ENCODE results near the gene MMRN2.
"Not testable (repeated sequence)": the region's sequence is repeated elsewhere in the genome, so short reads cannot be mapped to it uniquely, and the experiment has no call there.

Gene MMRN2

DNA sequence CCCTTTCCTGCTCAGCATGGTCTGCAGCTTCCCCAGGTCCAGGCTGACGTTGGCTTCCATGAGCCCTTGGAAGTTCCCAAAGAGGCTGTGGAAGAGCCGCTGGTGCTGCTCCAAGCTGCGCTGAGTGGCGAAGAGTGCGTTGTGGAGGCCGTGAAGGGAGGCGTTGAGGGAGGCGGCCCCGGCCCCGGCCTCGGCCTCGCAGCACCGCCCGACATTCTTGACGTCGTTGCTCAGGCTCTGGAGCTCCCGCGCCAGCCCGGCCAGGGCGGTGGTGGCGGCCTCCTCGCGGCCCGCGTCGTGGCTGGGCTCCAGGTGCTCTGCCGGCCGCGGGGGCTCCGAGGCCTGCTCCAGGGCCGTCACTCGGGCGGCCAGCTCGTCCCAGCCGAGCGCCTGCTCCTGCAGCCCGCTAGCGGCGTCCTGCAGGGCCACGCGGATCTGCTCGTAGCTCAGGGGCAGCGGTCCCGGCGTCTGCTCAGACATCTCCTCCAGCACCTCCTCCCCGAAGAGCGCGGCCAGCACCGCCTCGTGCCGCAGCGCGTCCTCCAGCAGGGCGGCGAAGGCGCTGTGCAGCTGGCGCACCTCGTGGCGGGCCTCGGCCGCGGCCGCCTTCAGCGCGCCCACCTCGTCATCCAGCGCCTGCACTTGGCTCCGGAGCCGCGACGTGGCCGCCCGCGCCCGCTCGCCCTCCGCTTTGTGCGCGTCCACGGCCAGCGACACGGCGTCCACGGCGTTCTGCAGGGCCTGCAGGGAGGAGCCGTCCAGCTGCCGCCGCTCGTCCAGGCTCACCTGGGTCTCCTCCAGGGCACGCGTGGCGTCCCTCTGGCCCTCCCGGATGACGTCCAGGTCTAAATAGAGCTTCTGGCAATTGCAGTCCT is 14.7 kb downstream of the MMRN2 start:
- DNase-seq (ENCODE audit: low read depth in 2 of 2, low spot score in 1 of 2) = no peak

DNA sequence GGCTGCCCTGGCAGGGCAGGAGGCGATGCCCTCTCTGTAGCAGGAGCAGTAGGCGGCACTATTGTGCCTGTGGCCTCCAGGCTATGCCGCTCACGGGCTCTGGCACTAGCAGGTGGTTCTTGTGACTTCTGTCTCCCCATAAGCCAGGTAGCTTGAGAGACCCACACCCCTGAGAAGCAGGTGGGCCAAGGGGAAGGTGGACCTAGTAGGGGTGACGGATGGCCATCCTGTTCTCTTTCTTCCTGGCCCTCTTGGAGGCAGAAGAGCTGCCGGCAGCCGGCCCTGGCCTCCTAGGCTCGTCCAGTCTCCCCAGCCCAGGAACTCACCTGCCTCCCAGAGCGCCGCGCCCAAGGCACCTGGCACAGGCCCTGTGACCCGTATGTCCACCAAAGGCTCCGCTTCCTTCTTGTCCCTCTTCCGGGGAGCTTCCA is 15.4 kb downstream of the MMRN2 start:
- no peak for DNase-seq (ENCODE audit: low read depth in 2 of 2, low spot score in 1 of 2)

DNA sequence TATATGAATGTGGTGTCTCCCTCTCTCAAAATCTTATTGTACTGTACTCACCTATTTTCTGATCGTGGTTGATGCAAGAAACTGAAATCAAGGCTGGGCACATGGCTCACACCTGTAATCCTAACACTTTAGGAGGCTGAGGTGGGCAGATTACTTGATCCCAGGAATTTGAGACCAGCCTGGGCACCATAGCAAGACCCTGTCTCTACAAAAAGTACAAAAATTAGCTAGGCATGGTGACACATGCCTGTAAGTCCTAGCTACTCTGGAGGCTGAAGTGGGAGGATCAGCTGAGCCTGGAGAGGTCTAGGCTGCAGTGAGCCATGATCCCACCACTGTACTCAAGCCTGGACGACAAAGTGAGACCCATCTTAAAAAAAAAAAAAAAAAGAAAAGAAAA is 16.0 kb downstream of the MMRN2 start:
- DNase-seq (ENCODE audit: low read depth in 2 of 2, low spot score in 1 of 2) = no peak

DNA sequence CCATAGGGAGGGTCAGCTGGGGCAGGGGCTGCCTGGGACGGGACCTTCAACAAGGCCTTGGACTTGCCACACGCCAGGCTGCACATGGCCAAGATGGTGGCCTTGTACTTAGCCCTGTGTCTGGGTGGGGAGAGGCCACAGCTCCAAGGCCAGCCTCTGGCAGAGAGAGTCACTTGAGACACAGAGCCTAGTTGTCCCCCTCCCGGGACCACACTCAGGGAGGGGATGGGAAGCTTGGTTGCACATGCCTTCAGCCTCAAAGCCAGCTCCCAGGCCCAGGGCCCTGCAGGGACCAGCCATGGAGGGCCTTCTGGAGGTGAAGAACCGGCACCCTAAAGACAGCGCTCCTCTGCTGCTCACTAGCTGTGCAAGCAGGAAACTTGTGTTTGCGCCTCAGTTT is 16.7 kb downstream of the MMRN2 start:
- DNase-seq (ENCODE audit: low read depth in 2 of 2, low spot score in 1 of 2) = no peak

DNA sequence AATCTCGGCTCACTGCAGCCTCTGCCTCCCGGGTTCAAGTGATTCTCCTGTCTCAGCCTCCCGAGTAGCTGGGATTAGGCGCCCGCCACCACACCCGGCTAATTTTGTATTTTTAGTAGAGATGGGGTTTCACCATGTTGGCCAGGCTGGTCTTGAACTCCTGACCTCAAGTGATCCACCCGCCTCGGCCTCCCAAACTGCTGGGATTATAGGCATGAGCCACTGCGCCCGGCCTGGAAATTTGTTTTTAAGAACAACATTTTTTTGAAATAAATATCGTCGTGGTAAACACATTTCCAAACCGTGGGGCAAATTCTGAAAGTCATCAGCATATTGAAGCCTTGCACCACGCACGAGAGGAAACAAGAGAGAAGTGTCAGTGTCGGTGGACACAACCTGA is 17.3 kb downstream of the MMRN2 start:
- DNase-seq (ENCODE audit: low read depth in 2 of 2, low spot score in 1 of 2) = not testable (repeated sequence)

DNA sequence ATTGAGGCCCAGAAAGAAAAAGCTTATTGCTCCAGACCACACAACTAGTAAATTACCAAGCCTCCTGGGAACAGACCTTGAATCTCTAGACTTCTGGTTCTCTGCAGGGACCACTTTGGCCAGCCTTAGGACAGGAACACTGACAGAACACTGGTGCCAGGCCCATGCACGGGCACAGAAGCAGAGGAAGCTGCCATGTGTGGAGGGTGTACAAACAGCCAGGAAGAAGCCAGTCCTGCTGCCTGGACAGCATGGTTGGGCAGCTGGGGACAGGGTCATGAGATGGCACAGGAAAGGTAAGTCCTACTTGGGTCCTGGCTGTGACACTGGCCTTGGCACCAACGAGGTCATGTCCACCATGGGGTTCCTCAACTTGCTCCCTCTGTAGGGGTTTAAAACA is 19.2 kb downstream of the MMRN2 start:
- no peak for DNase-seq (ENCODE audit: low read depth in 2 of 2, low spot score in 1 of 2)

DNA sequence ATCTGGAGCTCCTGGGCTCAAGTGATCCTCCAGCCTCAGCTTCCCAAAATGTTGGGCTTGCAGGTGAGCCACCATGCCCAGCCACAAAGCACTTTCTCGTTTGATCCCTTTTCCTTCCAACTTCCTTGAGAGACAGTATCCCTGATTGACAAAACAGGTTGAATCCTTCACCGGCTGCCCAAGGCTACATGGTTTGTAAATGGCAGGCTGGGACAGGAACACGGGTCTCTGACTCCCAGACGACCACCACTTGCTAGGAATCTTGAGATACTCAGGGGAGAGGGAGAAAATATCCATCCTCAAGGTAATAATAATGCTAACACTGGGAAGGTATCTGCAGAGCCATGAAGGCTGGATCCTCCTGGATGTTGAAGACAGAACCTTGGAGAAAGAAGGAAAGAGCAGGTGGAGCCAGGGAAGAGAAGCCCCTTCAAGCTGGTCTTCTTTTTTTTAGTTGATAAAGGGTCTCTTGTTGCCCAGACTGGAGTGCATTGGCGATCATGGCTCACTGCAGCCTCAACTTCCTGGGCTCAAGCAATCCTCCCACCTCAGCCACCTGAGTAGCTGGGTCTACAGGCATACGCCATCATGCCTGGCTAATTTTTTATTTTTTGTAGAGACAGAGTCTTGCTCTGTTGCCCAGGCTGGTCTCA is 19.8 kb downstream of the MMRN2 start:
- no peak for DNase-seq (ENCODE audit: low read depth in 2 of 2, low spot score in 1 of 2)

DNA sequence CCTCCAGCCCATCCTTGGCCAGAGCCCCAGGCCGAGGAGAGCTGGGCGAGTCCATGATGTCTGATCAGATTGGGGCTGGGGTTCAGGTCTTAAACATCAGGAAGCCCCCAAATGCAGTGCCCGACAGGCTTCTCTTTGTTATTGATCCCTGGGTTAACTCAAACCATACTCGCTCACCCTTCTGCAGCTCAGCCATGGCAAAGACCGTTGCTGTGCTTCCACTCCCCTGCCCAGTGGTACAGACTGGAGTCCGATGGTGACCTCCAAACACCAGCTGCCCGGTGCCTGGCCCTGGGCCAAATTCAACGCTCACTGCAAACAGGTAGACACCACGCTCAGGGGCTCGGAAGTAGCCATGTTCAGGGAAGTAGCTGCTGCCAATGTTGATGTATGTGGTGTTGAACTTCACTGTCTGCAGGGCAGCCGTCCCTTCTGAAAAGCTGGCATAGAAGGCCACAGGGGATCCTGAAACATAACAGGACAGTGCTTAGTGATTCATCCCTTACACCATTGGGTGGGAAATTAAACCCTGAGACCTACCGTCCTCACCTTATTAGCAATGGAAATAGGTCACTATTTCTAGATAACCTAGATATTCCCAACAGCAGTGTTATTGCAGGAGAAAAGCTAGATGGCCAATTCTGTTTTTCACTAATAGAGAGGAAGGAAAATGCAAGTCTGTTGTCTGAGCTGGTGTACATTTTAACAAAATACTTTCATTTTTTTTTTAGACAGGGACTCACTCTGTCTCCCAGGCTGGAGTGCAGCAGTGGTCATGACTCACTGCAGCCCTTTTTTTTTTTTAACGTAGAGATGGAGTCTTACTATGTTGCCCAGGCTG is 20.5 kb downstream of the MMRN2 start:
- no peak for DNase-seq (ENCODE audit: low read depth in 2 of 2, low spot score in 1 of 2)

DNA sequence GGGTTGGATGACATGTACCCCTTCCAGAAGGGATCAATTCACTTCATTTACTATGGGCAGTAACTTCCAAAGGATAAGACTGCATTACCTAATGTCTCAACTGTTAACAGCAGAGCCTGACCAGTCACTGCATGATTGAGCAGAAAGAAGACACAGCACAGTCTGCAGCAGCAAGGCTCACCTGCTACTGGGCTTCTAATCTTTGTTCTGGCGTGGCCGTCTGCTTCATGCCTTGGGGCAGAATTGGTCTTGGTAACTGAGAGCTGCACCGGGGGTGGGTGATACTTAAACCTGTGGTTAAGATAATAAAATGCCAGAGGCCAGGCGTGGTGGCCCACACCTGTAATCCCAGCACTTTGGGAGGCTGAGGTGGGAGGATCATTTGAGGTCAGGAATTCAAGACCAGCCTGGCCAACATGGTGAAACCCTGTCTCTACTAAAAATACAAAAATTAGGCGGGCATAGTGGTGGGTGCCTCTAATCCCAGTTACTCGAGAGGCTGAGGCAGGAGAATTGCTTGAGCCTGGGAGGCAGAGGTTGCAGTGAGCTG is 23.2 kb downstream of the MMRN2 start:
- DNase-seq (ENCODE audit: low read depth in 2 of 2, low spot score in 1 of 2) = not testable (repeated sequence)

DNA sequence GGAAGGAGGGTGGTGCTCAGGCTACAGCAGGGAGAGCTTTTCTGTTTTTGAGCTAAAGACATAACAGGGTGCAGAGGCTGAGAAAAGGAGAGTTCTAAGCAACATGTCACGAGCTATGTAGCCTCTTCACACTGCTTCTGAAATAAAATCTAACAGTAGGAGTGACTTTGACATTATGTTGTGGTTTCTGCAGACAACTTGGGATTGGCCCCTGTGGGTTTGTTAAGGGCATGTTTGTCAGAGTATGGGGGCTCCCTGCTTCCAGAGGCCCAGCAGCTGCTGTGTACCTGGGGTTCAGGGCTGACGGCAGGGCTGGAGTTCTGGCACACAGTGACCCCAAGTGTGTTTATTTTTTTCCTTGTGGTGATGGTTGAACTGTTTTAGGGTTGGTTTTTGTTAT is 24.7 kb downstream of the MMRN2 start:
- no peak for DNase-seq (ENCODE audit: low read depth in 2 of 2, low spot score in 1 of 2)

DNA sequence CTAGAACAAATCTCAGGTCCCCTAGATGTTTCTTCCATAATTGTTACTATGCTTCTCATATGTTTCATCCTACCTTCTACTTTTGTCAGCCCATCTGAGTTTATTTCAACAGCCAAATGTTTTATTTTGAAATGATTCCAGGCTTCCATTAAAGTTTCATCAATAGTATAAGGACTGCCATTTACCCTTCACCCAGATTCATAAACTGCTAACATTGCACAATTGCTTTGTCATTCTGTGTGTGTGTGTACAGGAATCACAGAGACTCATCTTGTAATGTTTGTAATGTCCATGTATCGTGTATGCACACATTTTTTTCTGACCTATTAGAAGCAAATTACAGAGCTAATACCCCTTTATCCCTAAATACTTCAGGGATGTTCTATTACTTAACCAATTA is 25.5 kb downstream of the MMRN2 start:
- DNase-seq (ENCODE audit: low read depth in 2 of 2, low spot score in 1 of 2) = no peak

DNA sequence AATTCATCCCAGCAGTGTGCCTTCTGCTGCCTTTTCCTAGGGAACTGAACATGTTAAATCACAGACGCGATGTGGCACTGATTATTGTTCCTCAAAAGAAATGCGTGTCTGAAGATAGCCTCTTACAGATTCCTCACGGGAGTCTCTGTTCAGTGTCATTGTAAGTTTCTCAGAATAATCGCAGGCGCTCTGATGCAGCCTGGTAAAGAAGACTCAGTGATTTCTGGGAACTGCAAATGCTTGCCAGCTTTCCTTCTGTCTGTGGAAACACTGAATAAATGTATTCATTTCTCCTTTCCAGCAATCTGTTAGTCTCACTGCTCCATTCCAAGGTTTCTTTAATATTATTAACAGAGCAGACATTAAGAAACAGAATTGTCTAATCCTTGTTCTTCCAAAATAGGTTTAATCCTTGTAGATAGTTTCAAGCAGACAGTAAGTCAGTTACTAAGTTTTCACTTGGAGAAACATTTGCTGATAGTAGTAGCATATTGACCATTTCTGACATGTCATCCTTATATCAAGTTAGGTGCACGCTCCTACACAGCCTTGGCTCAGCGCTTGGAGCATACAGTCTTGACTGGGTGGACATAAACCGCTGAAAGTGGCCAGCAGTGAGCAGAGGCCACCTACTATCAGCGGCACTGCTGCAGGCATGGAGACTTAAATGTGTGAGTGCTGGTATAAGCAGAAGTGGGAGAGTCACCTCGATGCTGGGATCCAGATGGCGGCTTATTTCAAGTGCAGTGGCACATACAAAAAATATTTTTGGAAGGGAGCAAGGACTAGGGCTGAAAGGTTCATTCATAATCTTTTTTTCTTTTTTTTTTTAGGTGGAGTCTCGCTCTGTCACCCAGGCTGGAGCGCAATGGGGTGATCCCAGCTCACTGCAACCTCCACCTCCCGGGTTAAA is 27.7 kb downstream of the MMRN2 start:
- DNase-seq (ENCODE audit: low read depth in 2 of 2, low spot score in 1 of 2) = no peak

DNA sequence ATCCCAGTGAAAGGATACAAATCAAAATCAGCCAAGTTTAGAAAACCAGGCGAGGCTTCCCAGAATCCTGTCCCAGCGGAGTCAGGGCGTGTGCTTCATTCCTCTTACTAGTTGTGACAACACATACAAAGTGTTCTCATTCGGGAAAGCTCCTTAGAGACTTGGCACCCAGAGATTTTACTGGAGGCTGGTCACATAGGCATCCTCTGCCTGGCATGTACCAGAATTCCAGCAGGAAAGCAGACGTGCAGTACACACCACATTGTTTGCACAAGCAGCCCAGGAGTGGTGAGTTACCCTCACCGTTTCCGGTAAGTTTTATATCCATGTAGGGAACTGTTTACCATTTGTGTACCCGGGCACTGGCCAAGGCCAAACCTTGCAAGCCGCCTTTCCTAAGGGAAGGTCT is 34.9 kb downstream of the MMRN2 start:
- DNase-seq (ENCODE audit: low read depth in 2 of 2, low spot score in 1 of 2) = no peak

DNA sequence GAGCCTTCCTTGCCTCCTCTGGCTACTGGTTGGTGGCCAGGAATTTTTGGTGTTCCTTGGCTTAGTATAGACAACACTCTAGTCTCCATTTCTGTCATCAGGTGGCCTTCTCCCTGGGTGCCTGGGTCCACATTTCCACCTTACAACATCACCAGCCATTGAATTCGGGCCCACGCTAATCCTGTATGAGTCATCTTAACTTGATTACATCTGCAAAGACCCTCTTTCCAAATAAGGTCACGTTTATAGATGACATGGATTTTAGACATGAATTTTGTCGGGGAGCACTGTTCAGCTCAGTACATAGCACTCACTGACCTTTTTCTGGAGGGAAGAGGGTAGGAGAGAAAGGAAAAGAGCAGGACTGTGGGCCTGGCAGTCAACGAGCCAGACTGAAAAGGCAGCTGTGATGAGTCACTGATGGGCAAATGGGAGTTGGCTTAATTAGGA is 39.4 kb downstream of the MMRN2 start:
- no peak for DNase-seq (ENCODE audit: low read depth in 2 of 2, low spot score in 1 of 2)

DNA sequence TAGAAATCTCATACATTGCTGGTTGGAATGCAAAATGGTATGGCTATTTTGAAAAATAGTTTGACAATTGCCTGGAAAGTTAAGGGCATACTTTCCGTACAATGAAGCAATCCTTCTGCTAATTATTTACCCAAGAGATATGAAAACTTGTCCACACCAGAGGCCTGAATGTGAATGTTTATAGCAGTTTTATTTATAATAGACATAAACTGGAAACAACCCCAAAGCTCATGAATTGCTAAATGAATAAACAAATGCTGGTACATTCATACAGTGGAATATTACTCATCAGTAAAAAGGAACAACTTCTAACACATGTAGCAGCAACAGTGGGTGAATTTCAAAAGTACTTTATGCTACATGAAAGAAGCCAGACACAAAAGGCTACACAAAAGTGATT is 42.7 kb downstream of the MMRN2 start:
- no peak for DNase-seq (ENCODE audit: low read depth in 2 of 2, low spot score in 1 of 2)

DNA sequence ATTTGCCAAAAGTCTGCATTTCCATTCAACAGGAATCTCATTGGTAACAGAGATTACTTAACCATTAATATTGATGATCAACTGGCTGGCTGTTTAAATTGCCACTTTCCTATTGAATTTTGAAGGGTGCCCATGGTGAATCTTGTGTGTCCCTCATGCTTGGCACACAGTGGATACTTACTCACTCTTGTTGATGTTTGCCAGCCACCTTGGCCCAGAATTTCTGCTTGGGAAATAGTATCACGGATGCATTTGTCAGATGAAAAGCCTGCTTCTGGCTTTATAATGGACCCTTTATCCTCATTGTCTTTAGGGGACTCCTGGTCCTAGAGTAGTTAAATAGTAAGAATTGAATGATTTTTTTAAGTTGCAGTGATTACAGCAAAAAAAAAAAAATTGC is 52.0 kb downstream of the MMRN2 start:
- DNase-seq (ENCODE audit: low read depth in 2 of 2, low spot score in 1 of 2) = no peak

DNA sequence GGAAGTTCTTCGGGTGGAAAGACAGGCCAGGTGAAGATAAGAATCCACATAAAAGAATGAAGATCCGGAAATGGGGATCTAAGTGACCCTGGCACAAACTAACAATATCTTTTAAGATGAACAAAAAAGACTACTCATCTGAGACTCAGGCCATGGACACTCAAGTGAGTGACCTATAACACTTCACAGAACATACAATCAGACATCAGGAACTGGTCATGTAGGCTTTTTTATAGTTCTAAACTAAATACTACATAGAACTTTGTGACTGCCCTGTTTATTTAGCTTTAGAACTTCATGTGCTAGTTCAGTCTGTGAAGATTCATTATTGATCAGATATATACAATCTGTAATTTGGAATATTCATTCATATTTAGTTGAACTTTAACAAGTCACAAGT is 52.8 kb downstream of the MMRN2 start:
- no peak for DNase-seq (ENCODE audit: low read depth in 2 of 2, low spot score in 1 of 2)

DNA sequence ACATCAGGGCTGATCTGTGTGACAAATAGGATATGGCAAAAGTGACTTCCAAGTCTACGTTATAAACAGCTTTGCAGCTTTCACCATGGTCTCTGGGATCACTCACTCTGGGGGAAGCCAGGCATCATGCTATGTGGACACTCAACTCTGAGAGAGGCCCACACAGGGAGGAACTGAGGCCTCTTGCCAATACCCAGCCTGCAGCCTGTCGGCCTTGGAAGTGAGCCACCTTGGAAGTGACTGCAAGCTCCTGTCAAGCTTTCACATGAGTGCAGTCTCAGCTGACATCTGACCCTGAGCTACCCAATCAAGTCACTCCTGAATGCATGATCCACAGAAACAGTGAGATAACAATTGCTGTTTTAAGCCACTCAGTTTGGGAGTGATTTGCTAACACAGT is 56.5 kb downstream of the MMRN2 start:
- no peak for DNase-seq (ENCODE audit: low read depth in 2 of 2, low spot score in 1 of 2)

DNA sequence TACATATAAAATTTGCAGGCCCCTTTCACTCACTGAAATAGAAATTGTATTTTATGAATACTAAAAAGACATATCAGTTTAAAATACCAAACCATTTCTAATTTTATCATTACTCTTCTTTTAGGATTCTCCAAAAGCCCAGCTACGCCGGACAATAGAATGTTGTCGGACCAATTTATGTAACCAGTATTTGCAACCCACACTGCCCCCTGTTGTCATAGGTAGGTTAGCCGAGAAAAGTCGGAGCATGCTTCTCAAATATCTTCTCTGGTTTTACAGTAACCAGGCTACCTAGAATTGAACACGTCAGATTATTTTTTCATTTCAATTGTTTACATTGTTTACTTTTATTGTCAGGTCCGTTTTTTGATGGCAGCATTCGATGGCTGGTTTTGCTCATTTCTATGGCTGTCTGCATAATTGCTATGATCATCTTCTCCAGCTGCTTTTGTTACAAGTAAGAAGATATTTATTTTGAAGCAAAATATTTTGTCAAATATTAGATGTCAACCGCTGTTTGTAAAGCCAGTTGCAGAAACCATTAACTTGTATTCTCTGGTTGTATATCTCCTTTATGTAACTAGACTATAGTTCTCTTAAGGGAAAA is 57.6 kb downstream of the MMRN2 start:
- DNase-seq (ENCODE audit: low read depth in 2 of 2, low spot score in 1 of 2) = no peak

DNA sequence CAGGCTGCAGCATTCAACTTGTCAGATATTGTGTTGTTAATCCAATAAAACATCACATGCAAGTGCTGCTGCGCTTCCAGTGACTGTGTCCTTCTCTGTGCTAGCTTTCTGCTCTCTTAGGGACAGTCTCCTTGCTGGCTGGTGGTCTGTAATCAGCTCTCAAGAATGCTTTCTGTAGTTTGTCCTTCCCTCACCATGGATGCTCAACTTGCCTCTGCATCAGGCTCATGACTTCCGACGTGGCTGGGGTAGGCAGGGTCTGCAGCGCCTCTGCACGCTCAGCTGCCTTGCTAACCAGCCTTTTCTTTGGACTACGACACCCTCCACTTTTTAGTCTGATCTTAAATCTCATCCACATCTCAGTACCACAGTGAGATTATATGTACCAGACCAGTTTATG is 58.3 kb downstream of the MMRN2 start:
- DNase-seq (ENCODE audit: low read depth in 2 of 2, low spot score in 1 of 2) = no peak
